B cell (primary cell): ENCODE data around the gene ANKRD30A. TPM values are rescaled to one million over a fixed set of nuclear protein-coding genes. Genes with fewer than 3 reads are reported as not detected.

Experiments used
- ATAC-seq: fragments of 200-7000 bp; cut with Tn5 transposase; one replicate; pipeline ENCODE4 v1.10.0; 2021; ENCODE audit warnings: low read depth, mild to moderate bottlenecking, moderate number of reproducible peaks, moderate library complexity
- CTCF ChIA-PET: fragments of 350-600 bp; sonication (Branson Sonifier 250); formaldehyde crosslinking; loops from one replicate; lab custom pipeline; 2021; ENCODE audit warnings: antibody characterized with exemption, inconsistent platforms; lab: Charles Lee
- POLR2A ChIA-PET: fragments of 350-600 bp; sonication (Branson Sonifier 250); formaldehyde crosslinking; loops from one replicate; lab custom pipeline; 2021; ENCODE audit warnings: antibody characterized with exemption; lab: Charles Lee
- DNase-seq: peaks from one replicate; pipeline ENCODE4 v3.0.0; 2013
- H2AFZ ChIP-seq: 2 replicates; pipeline ENCODE4 v1.6.1; 2012; ENCODE audit warnings: mild to moderate bottlenecking, low read depth, low read length; ENCODE audit not compliant: insufficient read depth, poor library complexity, severe bottlenecking
- H3K27ac ChIP-seq, 2 donors: 1 replicate in 1 of 2; 2 replicates in 1 of 2; pipeline ENCODE4 v1.5.1; 2012 to 2013; ENCODE audit warnings: low read length in 2 of 2, mild to moderate bottlenecking in 2 of 2, moderate library complexity in 1 of 2
- H3K27me3 ChIP-seq, 4 experiments: fragments of 200-600 bp in 1 of 4; sonication (generic) in 1 of 4; replicated peaks in 1 of 4; 1 replicate in 2 of 4; 2 replicates in 2 of 4; pipeline versions ENCODE4 v1.6.1 to v1.7.0; 2013 to 2016; ENCODE audit warnings: low read length in 3 of 4, mild to moderate bottlenecking in 2 of 4, mixed read lengths in 1 of 4, moderate library complexity in 1 of 4; ENCODE audit not compliant: insufficient read depth in 4 of 4, control insufficient read depth in 3 of 4; ENCODE audit errors: control extremely low read depth in 1 of 4
- H3K36me3 ChIP-seq, 2 experiments: replicated peaks in 1 of 2; 1 replicate in 1 of 2; 2 replicates in 1 of 2; pipeline versions ENCODE4 v1.6.1 to v1.7.1; 2013; ENCODE audit warnings: low read length in 1 of 2; ENCODE audit not compliant: insufficient read depth in 2 of 2, control insufficient read depth in 1 of 2; ENCODE audit errors: control extremely low read depth in 1 of 2, extremely low read depth in 1 of 2
- H3K4me1 ChIP-seq, 2 donors: fragments of 200-600 bp in 1 of 2; sonication (generic) in 1 of 2; 1 replicate in 1 of 2; 2 replicates in 1 of 2; pipeline versions ENCODE4 v1.5.1 to v1.6.1; 2013 to 2017; ENCODE audit warnings: low read length in 2 of 2; ENCODE audit not compliant: control insufficient read depth in 2 of 2, insufficient read depth in 2 of 2
- H3K4me2 ChIP-seq: replicated peaks from 2 replicates; pipeline ENCODE3; 2012; ENCODE audit warnings: mild to moderate bottlenecking, low read depth, low read length; ENCODE audit not compliant: poor library complexity, severe bottlenecking
- H3K4me3 ChIP-seq, 5 experiments: fragments of 200-600 bp in 1 of 5; sonication (generic) in 1 of 5; 1 replicate in 3 of 5; 2 replicates in 2 of 5; pipeline versions ENCODE4 v1.5.1 to v1.7.0; 2011 to 2016; ENCODE audit warnings: low read length in 4 of 5, mild to moderate bottlenecking in 4 of 5, low read depth in 2 of 5, control low read depth in 1 of 5, moderate library complexity in 1 of 5; ENCODE audit not compliant: insufficient read depth in 1 of 5; ENCODE audit errors: control extremely low read depth in 1 of 5, extremely low read depth in 1 of 5
- H3K79me2 ChIP-seq: fragments of 200-600 bp; sonication (generic); one replicate; pipeline ENCODE4 v1.6.0; 2016; ENCODE audit warnings: low read length; ENCODE audit not compliant: control insufficient read depth, insufficient read depth
- H3K9ac ChIP-seq: fragments of 200-600 bp; sonication (generic); 2 replicates; pipeline ENCODE4 v1.6.1; 2017; ENCODE audit warnings: mild to moderate bottlenecking, low read length, moderate library complexity
- H3K9me3 ChIP-seq, 3 donors: one replicate each; pipeline versions ENCODE4 v1.6.1 to v1.7.1; 2013; ENCODE audit warnings: low read length in 2 of 3; ENCODE audit not compliant: control insufficient read depth in 2 of 3, insufficient read depth in 1 of 3; ENCODE audit errors: control extremely low read depth in 1 of 3
- H4K20me1 ChIP-seq: 2 replicates; pipeline ENCODE4 v1.6.0; 2012; ENCODE audit warnings: mild to moderate bottlenecking, low read length; ENCODE audit not compliant: insufficient read depth, control insufficient read depth, poor library complexity, severe bottlenecking
- H3K27ac Mint-ChIP-seq: one replicate; pipeline ENCODE4 v1.8.0; 2021; ENCODE audit warnings: mixed read lengths
- H3K27me3 Mint-ChIP-seq: one replicate; pipeline ENCODE4 v1.8.0; 2021; ENCODE audit warnings: mixed read lengths
- H3K4me1 Mint-ChIP-seq: one replicate; pipeline ENCODE4 v1.8.0; 2021; ENCODE audit warnings: mixed read lengths
- H3K4me3 Mint-ChIP-seq: one replicate; pipeline ENCODE4 v1.8.0; 2021; ENCODE audit warnings: mixed read lengths
- H3K9me3 Mint-ChIP-seq: one replicate; pipeline ENCODE4 v1.8.0; 2022; ENCODE audit warnings: mixed read lengths; ENCODE audit not compliant: insufficient read depth
- CTCF ChIP-seq: fragments of 200-600 bp; IDR thresholded peaks from one replicate; pipeline ENCODE4 v1.8.0; 2022; ENCODE audit warnings: antibody characterized with exemption, mild to moderate bottlenecking
- EZH2 ChIP-seq: IDR thresholded peaks from 2 replicates; pipeline ENCODE4 v1.6.1; 2012; ENCODE audit warnings: borderline replicate concordance, low read depth, mild to moderate bottlenecking, moderate library complexity, low read length; ENCODE audit not compliant: insufficient read depth, poor library complexity, severe bottlenecking
- WGBS: methylation state at CpG from one replicate; pipeline ENCODE4 v1.1.5; 2013; ENCODE audit warnings: missing lambda C conversion rate; ENCODE audit not compliant: insufficient coverage; 5-methylcytosine and 5-hydroxymethylcytosine counted together
- intact Hi-C: fragments of 100-400 bp; cut with micrococcal nuclease; formaldehyde crosslinking; loops from one replicate; pipeline ENCODE4 v1.10.0; 2022
- polyA plus RNA-seq: library from polyadenylated mRNA; depleted of rRNA; stranded (reverse); fragments of >200 nt; gene quantifications from 2 replicates; pipeline ENCODE4 v1.2.3, GENCODE V29; 2012
- total RNA-seq, 2 donors: library from RNA; stranded (reverse); fragments of 120-200 nt in 1 of 2; gene quantifications; 1 replicate in 1 of 2; 2 replicates in 1 of 2; pipeline versions ENCODE4 v1.2.3 to v1.2.4, GENCODE V29; 2013 to 2022

Gene ANKRD30A
- total and polyA plus RNA-seq, 2 donors (not counting 1 experiment from before 2014, with no cell fraction given), result not detected

DNA sequence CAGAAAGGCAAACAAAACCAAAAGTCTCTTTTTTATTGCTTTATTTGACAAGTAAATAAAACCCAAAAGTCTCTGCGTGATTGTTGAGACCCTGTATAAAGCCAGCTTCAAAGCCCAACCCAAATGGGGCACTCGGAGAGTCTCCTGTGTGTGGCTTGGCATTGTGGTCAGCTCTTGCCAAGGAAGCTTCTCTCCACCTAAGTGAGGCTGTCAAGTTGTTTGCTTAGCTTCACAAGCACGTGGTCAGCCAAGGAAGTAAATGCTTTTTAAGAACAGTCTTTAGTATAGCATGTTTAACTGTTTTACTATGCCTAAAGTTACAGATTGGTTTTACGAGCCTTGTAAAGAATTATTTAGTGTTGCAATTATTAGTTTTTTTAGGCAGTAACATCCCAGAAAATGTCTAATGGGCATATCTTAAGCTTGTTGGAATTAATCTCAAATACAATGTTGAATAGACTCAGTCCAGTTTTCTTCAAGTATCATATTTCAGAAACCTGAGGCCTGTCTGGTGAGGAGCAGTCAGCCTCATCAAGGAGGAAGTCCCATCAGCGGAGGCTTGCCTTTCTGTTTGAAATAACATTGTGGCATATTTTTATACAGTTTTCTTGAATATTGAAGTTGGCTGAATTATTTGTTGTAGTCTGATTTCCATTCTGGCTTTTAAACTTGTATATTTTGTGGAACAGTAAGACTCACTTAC, 144.3 kb downstream of the ANKRD30A start:
- H2AFZ ChIP-seq, result no peak overlapping the region
- no peaks in the 10 kb centered on the region for H3K27me3 ChIP-seq
- H3K79me2 ChIP-seq, result no peaks in the 10 kb centered on the region
- WGBS, result no CpG with 5 or more reads among the region's 5 CpGs
- H3K27ac Mint-ChIP-seq, result no peak overlapping the region
- no peaks in the 10 kb centered on the region for H3K4me1 Mint-ChIP-seq
- peaks cover 0 to 9% (median 3%) of the 10 kb centered on the region in 3 donors for H3K9me3 ChIP-seq
- intact Hi-C loops, result no loop called here
- H3K4me2 ChIP-seq, result no peak overlapping the region
- no peaks in the 10 kb centered on the region for H3K36me3 ChIP-seq
- H3K27me3 Mint-ChIP-seq, result no peaks in the 10 kb centered on the region
- TF ChIP-seq EZH2 (no peak), CTCF (no peak)
- peaks cover 6% of the 10 kb centered on the region for H3K9me3 Mint-ChIP-seq
- ATAC-seq, result no peak
- DNase-seq, result no peak
- ChIA-PET POLR2A (no interaction called here), CTCF (no interaction called here)
- H3K4me3 Mint-ChIP-seq, result no peak overlapping the region
- no peaks in the 10 kb centered on the region for H3K4me1 ChIP-seq
- H3K27ac ChIP-seq, result no peak overlapping the region
- no peak overlapping the region for H3K9ac ChIP-seq
- H3K4me3 ChIP-seq, result no peak overlapping the region
- H4K20me1 ChIP-seq, result no peaks in the 10 kb centered on the region

DNA sequence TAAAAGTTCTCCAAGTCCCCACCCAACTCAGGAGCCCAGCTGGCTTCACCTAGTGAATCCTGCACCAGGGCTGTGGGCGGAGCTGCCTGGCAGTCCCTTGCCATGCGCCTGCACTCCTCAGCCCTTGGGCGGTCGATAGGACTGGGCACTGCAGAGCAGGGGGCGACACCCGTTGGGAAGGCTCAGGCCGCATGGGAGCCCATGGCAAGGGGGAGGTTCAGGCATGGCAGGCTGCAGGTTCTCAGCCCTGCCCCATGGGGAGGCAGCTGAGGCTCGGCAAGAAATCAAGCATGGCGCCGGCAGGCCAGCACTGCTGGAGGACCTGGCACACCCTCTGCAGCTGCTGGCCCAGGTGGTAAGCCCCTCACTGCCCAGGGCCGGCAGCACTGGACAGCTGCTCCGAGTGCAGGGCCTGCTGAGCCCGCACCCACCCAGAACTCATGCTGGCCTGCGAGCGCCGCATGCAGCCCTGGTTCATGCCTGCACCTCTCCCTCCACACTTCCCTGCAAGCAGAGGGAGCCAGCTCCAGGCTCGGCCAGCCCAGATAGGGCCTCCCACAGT, 149.9 kb downstream of the ANKRD30A start:
- H3K27ac Mint-ChIP-seq, result no peak overlapping the region
- intact Hi-C loops, result no loop called here
- H3K4me1 Mint-ChIP-seq, result no peaks in the 10 kb centered on the region
- no peak overlapping the region for H3K9ac ChIP-seq
- no peaks in the 10 kb centered on the region for H3K4me1 ChIP-seq
- no peak for TF ChIP-seq EZH2
- TF ChIP-seq CTCF, result no peak
- no peak overlapping the region for H3K4me2 ChIP-seq
- H2AFZ ChIP-seq, result no peak overlapping the region
- ATAC-seq (no peak), DNase-seq (no peak)
- CTCF ChIA-PET, result interaction anchor here (0.8 kb wide), 1 partner anchor 10 kb away, joined by 3 read pairs; no protein-coding TSS in a partner anchor
- POLR2A ChIA-PET, result no interaction called here
- peaks cover 0 to 12% (median 1%) of the 10 kb centered on the region in 3 donors for H3K9me3 ChIP-seq
- H3K79me2 ChIP-seq, result no peaks in the 10 kb centered on the region
- H4K20me1 ChIP-seq, result no peaks in the 10 kb centered on the region
- H3K27ac ChIP-seq, result no peak overlapping the region
- peaks cover 13% of the 10 kb centered on the region for H3K9me3 Mint-ChIP-seq
- no peak overlapping the region for H3K4me3 Mint-ChIP-seq
- H3K4me3 ChIP-seq, result no peak overlapping the region
- no peaks in the 10 kb centered on the region for H3K27me3 ChIP-seq
- no peaks in the 10 kb centered on the region for H3K27me3 Mint-ChIP-seq
- no peaks in the 10 kb centered on the region for H3K36me3 ChIP-seq
- WGBS, result 96% methylated on average over 17 of the region's 17 CpGs
